T-cell (primary cell): ENCODE data around the gene TTLL8. TPM values are rescaled to one million over a fixed set of nuclear protein-coding genes. Genes with fewer than 3 reads are reported as not detected.

Experiments
- ATAC-seq, 4 experiments: fragments of 200-7000 bp in 3 of 4; fragments of 150-1000 bp in 1 of 4; cut with Tn5 transposase; replicated peaks in 1 of 4; 1 replicate in 3 of 4; 2 replicates in 1 of 4; pipeline ENCODE4 v1.10.0; 2021; ENCODE audit warnings: moderate library complexity in 3 of 4, mild to moderate bottlenecking in 2 of 4, moderate number of reproducible peaks in 1 of 4
- CTCF ChIA-PET, 2 donors: fragments of 300-600 bp; sonication (Branson Sonifier 250); formaldehyde crosslinking; loops; one replicate each; lab custom pipeline; 2022; ENCODE audit warnings: antibody characterized with exemption in 2 of 2; lab: Charles Lee
- POLR2A ChIA-PET, 2 donors: fragments of 300-600 bp; sonication (Branson Sonifier 250); formaldehyde crosslinking; loops; one replicate each; lab custom pipeline; 2022; ENCODE audit warnings: antibody characterized with exemption in 2 of 2; lab: Charles Lee
- DNase-seq, 35 experiments: peaks; one replicate each; pipeline versions ENCODE4 v3.0.0 to v3.0.0-alpha.2; 2013 to 2023
- H3K27ac ChIP-seq: one replicate; pipeline ENCODE4 v1.5.1; 2013; ENCODE audit warnings: low read length
- H3K27me3 ChIP-seq, 2 experiments: replicated peaks in 1 of 2; 1 replicate in 1 of 2; 2 replicates in 1 of 2; pipeline versions ENCODE4 v1.6.1 to v1.7.0; 2013; ENCODE audit warnings: low read length in 1 of 2, mixed read lengths in 1 of 2; ENCODE audit not compliant: control insufficient read depth in 2 of 2, insufficient read depth in 2 of 2; ENCODE audit errors: extremely low read depth in 1 of 2
- H3K36me3 ChIP-seq, 2 donors: 1 replicate in 1 of 2; 2 replicates in 1 of 2; pipeline versions ENCODE4 v1.6.1 to v1.7.0; 2013; ENCODE audit warnings: low read length in 1 of 2; ENCODE audit not compliant: control insufficient read depth in 2 of 2, insufficient read depth in 1 of 2; ENCODE audit errors: extremely low read depth in 1 of 2
- H3K4me1 ChIP-seq, 2 experiments: 1 replicate in 1 of 2; 2 replicates in 1 of 2; pipeline versions ENCODE4 v1.6.1 to v1.7.0; 2013; ENCODE audit warnings: low read length in 2 of 2, mixed read lengths in 1 of 2; ENCODE audit not compliant: insufficient read depth in 2 of 2, control insufficient read depth in 1 of 2; ENCODE audit errors: extremely low read depth in 1 of 2
- H3K4me3 ChIP-seq, 2 donors: 1 replicate in 1 of 2; 2 replicates in 1 of 2; pipeline versions ENCODE4 v1.5.1 to v1.7.0; 2013; ENCODE audit warnings: mild to moderate bottlenecking in 2 of 2, low read length in 1 of 2, moderate library complexity in 1 of 2; ENCODE audit not compliant: control insufficient read depth in 1 of 2; ENCODE audit errors: extremely low read depth in 1 of 2
- H3K9me3 ChIP-seq: 2 replicates; pipeline ENCODE4 v1.7.0; 2013
- H3K27ac Mint-ChIP-seq, 2 donors: one replicate each; pipeline ENCODE4 v1.8.0; 2020 to 2021; ENCODE audit warnings: mild to moderate bottlenecking in 2 of 2, mixed read lengths in 2 of 2
- H3K27me3 Mint-ChIP-seq, 2 donors: one replicate each; pipeline ENCODE4 v1.8.0; 2021 to 2022; ENCODE audit warnings: mixed read lengths in 2 of 2
- H3K36me3 Mint-ChIP-seq: one replicate; pipeline ENCODE4 v1.8.0; 2021; ENCODE audit warnings: mixed read lengths
- H3K4me1 Mint-ChIP-seq, 3 donors: one replicate each; pipeline ENCODE4 v1.8.0; 2020 to 2022; ENCODE audit warnings: mixed read lengths in 3 of 3, mild to moderate bottlenecking in 1 of 3
- H3K4me3 Mint-ChIP-seq, 3 donors: one replicate each; pipeline ENCODE4 v1.8.0; 2020 to 2022; ENCODE audit warnings: mild to moderate bottlenecking in 3 of 3, mixed read lengths in 3 of 3, moderate library complexity in 3 of 3
- H3K9me3 Mint-ChIP-seq, 3 donors: one replicate each; pipeline ENCODE4 v1.8.0; 2020 to 2022; ENCODE audit warnings: mixed read lengths in 3 of 3
- WGBS: methylation state at CpG from one replicate; pipeline ENCODE4 v1.1.5; 2013; ENCODE audit warnings: missing lambda C conversion rate; ENCODE audit not compliant: insufficient coverage; 5-methylcytosine and 5-hydroxymethylcytosine counted together
- total RNA-seq, 35 experiments: library from RNA in 6 of 35; stranded (reverse) in 6 of 35; fragments of 120-200 nt in 1 of 35; gene quantifications; one replicate each; pipeline versions ENCODE4 v1.2.1 to v1.2.4 and lab custom pipeline; 2013 to 2026

Gene TTLL8
- total RNA-seq, 5 donors from 2014 or later (not counting 1 experiment from before 2014, with no cell fraction given) = not detected

DNA sequence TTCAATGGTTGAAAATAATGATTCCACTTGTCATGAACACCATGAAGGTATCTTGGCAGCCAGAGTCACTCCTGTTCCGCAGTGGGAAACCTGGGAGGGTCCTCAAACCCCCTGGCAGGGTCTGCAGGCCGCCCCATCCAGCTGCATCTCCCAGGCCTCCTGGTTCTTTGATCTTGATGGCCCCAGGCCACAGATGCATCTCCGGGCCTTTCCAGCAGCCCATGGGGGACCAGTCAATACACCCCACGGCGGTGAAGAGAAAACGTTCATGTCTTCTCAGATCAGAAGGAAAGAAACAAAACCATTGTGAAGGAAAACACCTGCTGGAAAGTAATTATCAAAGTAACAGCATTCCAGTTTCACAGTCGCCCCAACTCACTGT, 1.8 kb upstream of the TTLL8 start:
- H3K4me1 ChIP-seq = no peaks in the 10 kb centered on the region
- POLR2A ChIA-PET = no interaction called here
- CTCF ChIA-PET = no interaction called here
- Mint-ChIP-seq H3K27me3 (peaks cover 23 to 36% of the 10 kb centered on the region in 2 donors), H3K36me3 (no peaks in the 10 kb centered on the region), H3K9me3 (no peaks in the 10 kb centered on the region), H3K4me3 (peak overlapping the region in 1 of 3 donors; percentile 36), H3K4me1 (no peaks in the 10 kb centered on the region), H3K27ac (no peak overlapping the region)
- no peaks in the 10 kb centered on the region for H3K9me3 ChIP-seq
- H3K27me3 ChIP-seq = peaks cover 0 to 61% of the 10 kb centered on the region in 2 experiments
- 91% methylated on average over 1 of the region's 7 CpGs for WGBS
- H3K36me3 ChIP-seq = no peaks in the 10 kb centered on the region
- ATAC-seq = no peak
- DNase-seq = no peak
- no peak overlapping the region for H3K4me3 ChIP-seq
- no peak overlapping the region for H3K27ac ChIP-seq

DNA sequence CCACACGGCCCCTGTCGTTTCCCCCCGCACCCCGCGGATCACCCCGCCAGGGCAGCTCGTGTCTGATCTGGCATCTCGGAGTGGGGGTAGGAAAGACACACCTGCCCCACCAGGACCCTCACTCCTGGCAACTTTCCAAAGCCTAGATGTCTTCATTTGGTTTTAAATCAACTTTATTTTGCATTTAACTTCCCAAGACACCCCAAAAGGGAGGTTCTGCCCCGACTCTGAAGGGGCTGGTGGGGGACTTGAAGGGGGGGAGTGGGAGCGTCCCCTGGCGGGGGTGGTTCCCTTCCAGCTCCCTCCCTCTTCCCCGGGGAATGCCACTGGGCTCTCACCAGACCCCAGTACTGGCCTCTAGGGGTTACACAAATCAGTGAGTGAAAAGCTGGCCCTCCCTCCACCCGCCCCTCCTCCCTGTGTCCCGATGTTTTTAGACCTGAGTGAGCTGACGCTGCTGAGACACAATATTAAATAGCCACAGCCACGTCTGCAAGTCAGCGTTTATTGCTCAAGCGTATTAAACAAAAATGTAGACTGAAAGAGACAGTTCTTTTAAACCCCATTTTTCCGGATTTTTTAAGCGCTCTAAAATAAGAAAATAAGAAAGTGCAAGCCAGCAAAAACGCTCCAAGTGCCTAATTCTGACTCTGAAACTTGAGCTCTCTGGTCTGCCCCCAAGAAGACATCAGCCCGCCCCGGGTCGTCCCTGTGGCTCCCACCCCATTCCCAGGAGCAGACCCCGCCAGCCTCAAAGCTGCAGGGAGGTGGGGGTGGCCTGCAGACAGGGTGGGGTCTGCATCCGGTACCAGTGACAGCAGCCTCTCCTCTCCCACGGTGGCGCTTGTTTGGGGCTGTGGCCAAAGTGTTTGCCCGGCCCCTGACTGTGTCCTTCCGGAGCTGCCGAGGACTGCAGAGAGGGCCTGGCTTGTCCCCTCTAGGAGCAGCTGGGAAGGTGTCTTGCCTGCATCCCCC, 1.1 kb upstream of the TTLL8 start:
- peaks cover 23 to 42% of the 10 kb centered on the region in 2 donors for H3K27me3 Mint-ChIP-seq
- no peaks in the 10 kb centered on the region for H3K36me3 Mint-ChIP-seq
- no peaks in the 10 kb centered on the region for H3K9me3 Mint-ChIP-seq
- H3K4me3 Mint-ChIP-seq = peak overlapping the region in 1 of 3 donors; percentile 36
- H3K36me3 ChIP-seq = no peaks in the 10 kb centered on the region
- WGBS = 84% methylated on average over 20 of the region's 31 CpGs
- no peak overlapping the region for H3K4me3 ChIP-seq
- no peaks in the 10 kb centered on the region for H3K9me3 ChIP-seq
- H3K4me1 Mint-ChIP-seq = no peaks in the 10 kb centered on the region
- DNase-seq (no peak), ATAC-seq (no peak)
- H3K27me3 ChIP-seq = peaks cover 0 to 60% of the 10 kb centered on the region in 2 experiments
- H3K27ac Mint-ChIP-seq = no peak overlapping the region
- H3K27ac ChIP-seq = no peak overlapping the region
- ChIA-PET CTCF (no interaction called here), POLR2A (no interaction called here)
- no peaks in the 10 kb centered on the region for H3K4me1 ChIP-seq

DNA sequence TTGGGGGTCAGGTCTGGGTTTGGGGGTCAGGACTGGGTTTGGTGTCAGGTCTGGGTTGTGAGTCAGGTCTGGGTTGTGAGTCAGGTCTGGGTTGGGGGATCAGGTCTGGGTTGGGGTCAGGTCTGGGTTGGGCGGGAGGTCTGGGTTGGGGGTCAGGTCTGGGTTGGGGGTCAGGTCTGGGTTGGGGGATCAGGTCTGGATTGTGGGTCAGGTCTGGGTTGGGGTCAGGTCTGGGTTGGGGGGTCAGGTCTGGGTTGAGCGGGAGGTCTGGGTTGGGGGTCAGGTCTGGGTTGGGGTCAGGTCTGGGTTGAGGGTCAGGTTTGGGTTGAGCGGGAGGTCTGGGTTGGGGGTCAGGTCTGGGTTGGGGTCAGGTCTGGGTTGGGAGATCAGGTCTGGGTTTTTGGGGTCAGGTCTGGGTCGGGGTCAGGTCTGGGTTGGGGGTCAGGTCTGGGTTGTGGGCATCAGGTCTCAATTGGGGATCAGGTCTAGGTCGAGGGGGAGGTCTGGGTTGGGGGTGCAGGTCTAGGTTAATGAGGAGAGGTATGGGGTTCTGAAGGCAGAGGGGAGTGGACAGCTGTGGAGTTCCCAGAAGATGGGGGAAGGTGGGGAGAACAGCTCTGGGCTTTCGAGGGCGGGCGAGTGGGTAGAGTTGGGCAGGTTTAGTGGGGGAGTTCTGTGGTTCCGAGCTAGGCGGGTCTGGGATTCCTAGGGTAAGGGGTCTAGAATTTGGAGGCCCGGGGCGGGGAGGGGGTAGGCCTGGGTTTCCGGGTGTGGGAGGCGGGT, 629 bp downstream of the TTLL8 start:
- Histone ChIP-seq H3K4me1 (no peaks in the 10 kb centered on the region), H3K36me3 (no peaks in the 10 kb centered on the region), H3K4me3 (no peak overlapping the region), H3K9me3 (no peaks in the 10 kb centered on the region), H3K27ac (no peak overlapping the region), H3K27me3 (peaks cover 0 to 60% of the 10 kb centered on the region in 2 experiments)
- CTCF ChIA-PET = no interaction called here
- Mint-ChIP-seq H3K4me3 (peak overlapping the region in 1 of 3 donors; percentile 31), H3K27ac (no peak overlapping the region), H3K4me1 (no peaks in the 10 kb centered on the region), H3K9me3 (peaks cover 0 to 4% (median 0%) of the 10 kb centered on the region in 3 donors), H3K36me3 (no peaks in the 10 kb centered on the region), H3K27me3 (peaks cover 26 to 43% of the 10 kb centered on the region in 2 donors)
- ATAC-seq (no peak), DNase-seq (no peak)
- 87% methylated on average over 13 of the region's 14 CpGs for WGBS
- POLR2A ChIA-PET = no interaction called here

DNA sequence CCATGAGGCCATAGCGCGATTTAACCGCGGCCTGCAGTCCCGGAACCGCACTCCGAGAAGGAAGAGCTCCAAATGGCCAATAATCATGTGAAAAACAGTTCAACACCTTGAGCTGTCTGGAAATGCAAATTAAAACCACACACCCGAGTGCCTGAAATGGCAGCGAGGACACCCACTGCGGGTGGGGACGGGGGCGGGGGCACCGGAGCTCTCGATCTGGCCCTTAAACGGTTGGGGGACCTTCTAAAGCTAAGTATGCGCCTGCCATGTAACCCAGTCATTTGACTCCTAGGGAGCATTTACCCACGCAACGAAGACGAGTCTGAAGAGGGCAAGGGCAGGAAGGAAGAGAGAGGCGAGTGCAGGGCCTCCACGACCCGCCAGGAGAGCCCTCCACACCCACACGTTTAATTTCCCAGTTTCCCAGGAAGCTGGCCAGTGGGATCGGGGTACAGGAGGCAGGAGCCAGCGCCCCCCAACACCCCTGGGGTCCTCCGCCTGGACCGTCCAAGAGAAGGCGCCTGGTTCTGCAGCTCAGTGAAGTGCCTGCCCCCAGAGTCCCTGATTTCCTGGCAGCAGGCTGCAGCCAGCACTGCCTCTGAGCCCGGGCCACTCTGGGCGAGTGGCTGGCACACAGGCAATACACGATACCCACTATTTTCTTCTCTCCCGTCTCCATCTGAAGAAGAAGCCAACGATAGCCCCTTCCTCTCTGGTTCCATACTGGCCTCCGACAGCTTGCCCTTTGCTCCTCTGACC, 1.7 kb downstream of the TTLL8 start:
- H3K27ac ChIP-seq = no peak overlapping the region
- no peak for ATAC-seq
- no peaks in the 10 kb centered on the region for H3K36me3 ChIP-seq
- POLR2A ChIA-PET = interaction anchor here in 1 of 2 donors (0.5 kb wide), 1 partner anchor 188 kb away, joined by 9 read pairs; no protein-coding TSS in a partner anchor
- Mint-ChIP-seq H3K9me3 (peaks cover 0 to 4% (median 0%) of the 10 kb centered on the region in 3 donors), H3K36me3 (no peaks in the 10 kb centered on the region), H3K4me1 (no peaks in the 10 kb centered on the region), H3K27ac (no peak overlapping the region), H3K27me3 (peaks cover 26 to 42% of the 10 kb centered on the region in 2 donors), H3K4me3 (no peak overlapping the region)
- H3K9me3 ChIP-seq = no peaks in the 10 kb centered on the region
- WGBS = 65% methylated on average over 22 of the region's 34 CpGs
- H3K4me3 ChIP-seq = no peak overlapping the region
- no peak for DNase-seq
- H3K4me1 ChIP-seq = no peaks in the 10 kb centered on the region
- CTCF ChIA-PET = interaction anchor here in 1 of 2 donors (0.7 kb wide), 1 partner anchor 282 kb away, joined by 4 read pairs; no protein-coding TSS in a partner anchor
- H3K27me3 ChIP-seq = peaks cover 0 to 58% of the 10 kb centered on the region in 2 experiments

DNA sequence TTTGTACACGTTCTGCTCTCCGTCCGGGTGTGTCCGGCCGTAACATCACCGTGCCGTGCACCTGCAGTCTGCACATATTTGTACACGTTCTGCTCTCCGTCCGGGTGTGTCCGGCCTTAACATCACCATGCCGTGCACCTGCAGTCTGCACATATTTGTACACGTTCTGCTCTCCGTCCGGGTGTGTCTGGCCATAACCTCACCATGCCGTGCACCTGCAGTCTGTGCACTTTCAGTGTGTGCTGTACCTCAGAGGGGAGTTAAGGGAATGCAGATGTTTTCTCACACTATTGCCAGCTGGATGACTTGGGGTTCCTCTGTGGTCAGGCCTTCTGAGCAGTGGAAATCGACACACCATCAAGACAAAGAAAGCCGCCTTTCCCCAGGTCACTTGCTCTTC, 4.2 kb downstream of the TTLL8 start:
- Mint-ChIP-seq H3K9me3 (peaks cover 0 to 4% (median 0%) of the 10 kb centered on the region in 3 donors), H3K4me1 (no peaks in the 10 kb centered on the region), H3K36me3 (no peaks in the 10 kb centered on the region), H3K4me3 (no peak overlapping the region), H3K27ac (no peak overlapping the region), H3K27me3 (peaks cover 21 to 33% of the 10 kb centered on the region in 2 donors)
- Histone ChIP-seq H3K4me3 (no peak overlapping the region), H3K4me1 (no peaks in the 10 kb centered on the region), H3K27ac (no peak overlapping the region), H3K9me3 (no peaks in the 10 kb centered on the region), H3K27me3 (peaks cover 0 to 43% of the 10 kb centered on the region in 2 experiments), H3K36me3 (no peaks in the 10 kb centered on the region)
- ATAC-seq (no peak), DNase-seq (no peak)
- ChIA-PET CTCF (no interaction called here), POLR2A (no interaction called here)
- 94% methylated on average over 13 of the region's 18 CpGs for WGBS
